ENCODE measurements around the gene FHL2. TPM values are rescaled to one million over a fixed set of nuclear protein-coding genes. Genes with fewer than 3 reads are reported as not detected.

FHL2 gene
- total RNA-seq, 2 donors from 2014 or later: 77.6 to 107 TPM

GRCh38 chr2:105437708-105438103 lies 38.9 kb upstream of the FHL2 start:
- DNase-seq (ENCODE audit: low spot score): no peak
- Histone ChIP-seq H3K4me3 (no peak overlapping the region), H3K9me3 (no peaks in the 10 kb centered on the region), H3K27ac (no peak overlapping the region), H3K27me3 (replicated peaks; ENCODE audit: insufficient read depth) (no peaks in the 10 kb centered on the region), H3K36me3 (no peaks in the 10 kb centered on the region), H3K4me1 (ENCODE audit: control insufficient read depth in 1 of 2, low read depth in 2 of 2) (peaks cover 0 to 9% of the 10 kb centered on the region in 2 donors)
- TF ChIP-seq CTCF (IDR thresholded peaks at IDR 0.05): no peak
- ATAC-seq (ENCODE audit: insufficient number of reproducible peaks, low FRiP score, low read depth): no peak

- no peak for TF ChIP-seq CTCF (IDR thresholded peaks at IDR 0.05)
- Histone ChIP-seq H3K4me3 (no peak overlapping the region), H3K36me3 (no peaks in the 10 kb centered on the region), H3K27ac (no peak overlapping the region), H3K27me3 (replicated peaks; ENCODE audit: insufficient read depth) (no peaks in the 10 kb centered on the region), H3K9me3 (no peaks in the 10 kb centered on the region), H3K4me1 (ENCODE audit: control insufficient read depth in 1 of 2, low read depth in 2 of 2) (no peaks in the 10 kb centered on the region)
- DNase-seq (ENCODE audit: low spot score) (no peak), ATAC-seq (ENCODE audit: insufficient number of reproducible peaks, low FRiP score, low read depth) (no peak)
Measured at GRCh38 chr2:105432749-105433148, 33.9 kb upstream of the FHL2 start.

GRCh38 chr2:105432044-105432399 lies 33.2 kb upstream of the FHL2 start:
- Histone ChIP-seq H3K4me1 (ENCODE audit: control insufficient read depth in 1 of 2, low read depth in 2 of 2) (no peaks in the 10 kb centered on the region), H3K9me3 (no peaks in the 10 kb centered on the region), H3K27me3 (replicated peaks; ENCODE audit: insufficient read depth) (no peaks in the 10 kb centered on the region), H3K4me3 (no peak overlapping the region), H3K27ac (no peak overlapping the region), H3K36me3 (no peaks in the 10 kb centered on the region)
- no peak for TF ChIP-seq CTCF (IDR thresholded peaks at IDR 0.05)
- ATAC-seq (ENCODE audit: insufficient number of reproducible peaks, low FRiP score, low read depth) (no peak), DNase-seq (ENCODE audit: low spot score) (no peak)

GRCh38 chr2:105431367-105432043 lies 32.7 kb upstream of the FHL2 start:
- DNase-seq (ENCODE audit: low spot score) (no peak), ATAC-seq (ENCODE audit: insufficient number of reproducible peaks, low FRiP score, low read depth) (no peak)
- Histone ChIP-seq H3K4me1 (ENCODE audit: control insufficient read depth in 1 of 2, low read depth in 2 of 2) (no peaks in the 10 kb centered on the region), H3K4me3 (no peak overlapping the region), H3K27me3 (replicated peaks; ENCODE audit: insufficient read depth) (no peaks in the 10 kb centered on the region), H3K9me3 (no peaks in the 10 kb centered on the region), H3K36me3 (no peaks in the 10 kb centered on the region), H3K27ac (no peak overlapping the region)
- no peak for TF ChIP-seq CTCF (IDR thresholded peaks at IDR 0.05)

- Histone ChIP-seq H3K4me1 (ENCODE audit: control insufficient read depth in 1 of 2, low read depth in 2 of 2) (no peaks in the 10 kb centered on the region), H3K9me3 (no peaks in the 10 kb centered on the region), H3K27ac (no peak overlapping the region), H3K4me3 (no peak overlapping the region), H3K36me3 (no peaks in the 10 kb centered on the region), H3K27me3 (replicated peaks; ENCODE audit: insufficient read depth) (no peaks in the 10 kb centered on the region)
- ATAC-seq (ENCODE audit: insufficient number of reproducible peaks, low FRiP score, low read depth) (no peak), DNase-seq (ENCODE audit: low spot score) (no peak)
- no peak for TF ChIP-seq CTCF (IDR thresholded peaks at IDR 0.05)
Measured at GRCh38 chr2:105428387-105429018, 29.7 kb upstream of the FHL2 start.
